B cell (primary cell): ENCODE results near the gene LRRC4. TPM values are rescaled to one million over a fixed set of nuclear protein-coding genes. Genes with fewer than 3 reads are reported as not detected.

Source experiments
- ATAC-seq: fragments of 200-7000 bp; cut with Tn5 transposase; one replicate; pipeline ENCODE4 v1.10.0; 2021; ENCODE audit warnings: low read depth, mild to moderate bottlenecking, moderate number of reproducible peaks, moderate library complexity
- CTCF ChIA-PET: fragments of 350-600 bp; sonication (Branson Sonifier 250); formaldehyde crosslinking; loops from one replicate; lab custom pipeline; 2021; ENCODE audit warnings: antibody characterized with exemption, inconsistent platforms; lab: Charles Lee
- POLR2A ChIA-PET: fragments of 350-600 bp; sonication (Branson Sonifier 250); formaldehyde crosslinking; loops from one replicate; lab custom pipeline; 2021; ENCODE audit warnings: antibody characterized with exemption; lab: Charles Lee
- DNase-seq: peaks from one replicate; pipeline ENCODE4 v3.0.0; 2013
- H2AFZ ChIP-seq: 2 replicates; pipeline ENCODE4 v1.6.1; 2012; ENCODE audit warnings: mild to moderate bottlenecking, low read depth, low read length; ENCODE audit not compliant: insufficient read depth, poor library complexity, severe bottlenecking
- H3K27ac ChIP-seq, 2 donors: 1 replicate in 1 of 2; 2 replicates in 1 of 2; pipeline ENCODE4 v1.5.1; 2012 to 2013; ENCODE audit warnings: low read length in 2 of 2, mild to moderate bottlenecking in 2 of 2, moderate library complexity in 1 of 2
- H3K27me3 ChIP-seq, 4 experiments: fragments of 200-600 bp in 1 of 4; sonication (generic) in 1 of 4; replicated peaks in 1 of 4; 1 replicate in 2 of 4; 2 replicates in 2 of 4; pipeline versions ENCODE4 v1.6.1 to v1.7.0; 2013 to 2016; ENCODE audit warnings: low read length in 3 of 4, mild to moderate bottlenecking in 2 of 4, mixed read lengths in 1 of 4, moderate library complexity in 1 of 4; ENCODE audit not compliant: insufficient read depth in 4 of 4, control insufficient read depth in 3 of 4; ENCODE audit errors: control extremely low read depth in 1 of 4
- H3K36me3 ChIP-seq, 2 experiments: replicated peaks in 1 of 2; 1 replicate in 1 of 2; 2 replicates in 1 of 2; pipeline versions ENCODE4 v1.6.1 to v1.7.1; 2013; ENCODE audit warnings: low read length in 1 of 2; ENCODE audit not compliant: insufficient read depth in 2 of 2, control insufficient read depth in 1 of 2; ENCODE audit errors: control extremely low read depth in 1 of 2, extremely low read depth in 1 of 2
- H3K4me1 ChIP-seq, 2 donors: fragments of 200-600 bp in 1 of 2; sonication (generic) in 1 of 2; 1 replicate in 1 of 2; 2 replicates in 1 of 2; pipeline versions ENCODE4 v1.5.1 to v1.6.1; 2013 to 2017; ENCODE audit warnings: low read length in 2 of 2; ENCODE audit not compliant: control insufficient read depth in 2 of 2, insufficient read depth in 2 of 2
- H3K4me2 ChIP-seq: replicated peaks from 2 replicates; pipeline ENCODE3; 2012; ENCODE audit warnings: mild to moderate bottlenecking, low read depth, low read length; ENCODE audit not compliant: poor library complexity, severe bottlenecking
- H3K4me3 ChIP-seq, 5 experiments: fragments of 200-600 bp in 1 of 5; sonication (generic) in 1 of 5; 1 replicate in 3 of 5; 2 replicates in 2 of 5; pipeline versions ENCODE4 v1.5.1 to v1.7.0; 2011 to 2016; ENCODE audit warnings: low read length in 4 of 5, mild to moderate bottlenecking in 4 of 5, low read depth in 2 of 5, control low read depth in 1 of 5, moderate library complexity in 1 of 5; ENCODE audit not compliant: insufficient read depth in 1 of 5; ENCODE audit errors: control extremely low read depth in 1 of 5, extremely low read depth in 1 of 5
- H3K79me2 ChIP-seq: fragments of 200-600 bp; sonication (generic); one replicate; pipeline ENCODE4 v1.6.0; 2016; ENCODE audit warnings: low read length; ENCODE audit not compliant: control insufficient read depth, insufficient read depth
- H3K9ac ChIP-seq: fragments of 200-600 bp; sonication (generic); 2 replicates; pipeline ENCODE4 v1.6.1; 2017; ENCODE audit warnings: mild to moderate bottlenecking, low read length, moderate library complexity
- H3K9me3 ChIP-seq, 3 donors: one replicate each; pipeline versions ENCODE4 v1.6.1 to v1.7.1; 2013; ENCODE audit warnings: low read length in 2 of 3; ENCODE audit not compliant: control insufficient read depth in 2 of 3, insufficient read depth in 1 of 3; ENCODE audit errors: control extremely low read depth in 1 of 3
- H4K20me1 ChIP-seq: 2 replicates; pipeline ENCODE4 v1.6.0; 2012; ENCODE audit warnings: mild to moderate bottlenecking, low read length; ENCODE audit not compliant: insufficient read depth, control insufficient read depth, poor library complexity, severe bottlenecking
- H3K27ac Mint-ChIP-seq: one replicate; pipeline ENCODE4 v1.8.0; 2021; ENCODE audit warnings: mixed read lengths
- H3K27me3 Mint-ChIP-seq: one replicate; pipeline ENCODE4 v1.8.0; 2021; ENCODE audit warnings: mixed read lengths
- H3K4me1 Mint-ChIP-seq: one replicate; pipeline ENCODE4 v1.8.0; 2021; ENCODE audit warnings: mixed read lengths
- H3K4me3 Mint-ChIP-seq: one replicate; pipeline ENCODE4 v1.8.0; 2021; ENCODE audit warnings: mixed read lengths
- H3K9me3 Mint-ChIP-seq: one replicate; pipeline ENCODE4 v1.8.0; 2022; ENCODE audit warnings: mixed read lengths; ENCODE audit not compliant: insufficient read depth
- CTCF ChIP-seq: fragments of 200-600 bp; IDR thresholded peaks from one replicate; pipeline ENCODE4 v1.8.0; 2022; ENCODE audit warnings: antibody characterized with exemption, mild to moderate bottlenecking
- EZH2 ChIP-seq: IDR thresholded peaks from 2 replicates; pipeline ENCODE4 v1.6.1; 2012; ENCODE audit warnings: borderline replicate concordance, low read depth, mild to moderate bottlenecking, moderate library complexity, low read length; ENCODE audit not compliant: insufficient read depth, poor library complexity, severe bottlenecking
- WGBS: methylation state at CpG from one replicate; pipeline ENCODE4 v1.1.5; 2013; ENCODE audit warnings: missing lambda C conversion rate; ENCODE audit not compliant: insufficient coverage; 5-methylcytosine and 5-hydroxymethylcytosine counted together
- intact Hi-C: fragments of 100-400 bp; cut with micrococcal nuclease; formaldehyde crosslinking; loops from one replicate; pipeline ENCODE4 v1.10.0; 2022
- polyA plus RNA-seq: library from polyadenylated mRNA; depleted of rRNA; stranded (reverse); fragments of >200 nt; gene quantifications from 2 replicates; pipeline ENCODE4 v1.2.3, GENCODE V29; 2012
- total RNA-seq, 2 donors: library from RNA; stranded (reverse); fragments of 120-200 nt in 1 of 2; gene quantifications; 1 replicate in 1 of 2; 2 replicates in 1 of 2; pipeline versions ENCODE4 v1.2.3 to v1.2.4, GENCODE V29; 2013 to 2022

The LRRC4 gene
- total and polyA plus RNA-seq, 2 donors (not counting 1 experiment from before 2014, with no cell fraction given): 0.98 to 1.2 TPM

GRCh38 chr7:127978421-127978820, 52.8 kb downstream of the LRRC4 start:
- ChIA-PET CTCF (no interaction called here), POLR2A (no interaction called here)
- no peak overlapping the region for H3K27ac Mint-ChIP-seq
- peaks cover 15% of the 10 kb centered on the region for H3K9me3 Mint-ChIP-seq
- no peak overlapping the region for H3K27ac ChIP-seq
- H3K79me2 ChIP-seq: peaks cover 6% of the 10 kb centered on the region
- 100% methylated on average over 1 of the region's 4 CpGs for WGBS
- ATAC-seq: no peak
- H3K4me2 ChIP-seq: no peak overlapping the region
- no peak overlapping the region for H3K4me3 ChIP-seq
- H3K27me3 ChIP-seq: no peaks in the 10 kb centered on the region
- no peak overlapping the region for H2AFZ ChIP-seq
- H3K27me3 Mint-ChIP-seq: no peaks in the 10 kb centered on the region
- DNase-seq: no peak
- TF ChIP-seq EZH2: no peak
- TF ChIP-seq CTCF: no peak
- peaks cover 0 to 4% of the 10 kb centered on the region in 2 donors for H3K4me1 ChIP-seq
- peaks cover 12% of the 10 kb centered on the region for H4K20me1 ChIP-seq
- peaks cover 10 to 22% of the 10 kb centered on the region in 2 experiments for H3K36me3 ChIP-seq
- no peak overlapping the region for H3K9ac ChIP-seq
- H3K4me3 Mint-ChIP-seq: no peak overlapping the region
- H3K4me1 Mint-ChIP-seq: peaks cover 14% of the 10 kb centered on the region
- intact Hi-C loops: no loop called here
- H3K9me3 ChIP-seq: peaks cover 2 to 25% (median 15%) of the 10 kb centered on the region in 3 donors

Other genes with a start within 250 kb of the LRRC4 start
- gene LEP, start 209.8 kb upstream of the LRRC4 start, total RNA-seq: not detected in 2 replicates
- not detected in 2 replicates for gene LEP, start 209.8 kb upstream of the LRRC4 start, polyA plus RNA-seq